Lower lobe of right lung (tissue), 2 donors: Measurements from ENCODE around the gene C10orf62. TPM values are rescaled to one million over a fixed set of nuclear protein-coding genes. Genes with fewer than 3 reads are reported as not detected.
"Not testable (repeated sequence)": the region's sequence is repeated elsewhere in the genome, so short reads cannot be mapped to it uniquely, and the experiment has no call there.

ENCODE experiments used
- ATAC-seq, 2 donors: fragments of 200-7000 bp; cut with Tn5 transposase; one replicate each; pipeline ENCODE4 v1.9.1; 2020 to 2022; ENCODE audit warnings: mild to moderate bottlenecking in 2 of 2, moderate library complexity in 2 of 2
- DNase-seq: peaks from one replicate; pipeline ENCODE4 v3.0.0-alpha.2; 2020
- H3K27ac ChIP-seq: fragments of 200-600 bp; one replicate; pipeline ENCODE4 v1.8.0; 2022
- H3K27me3 ChIP-seq: fragments of 200-600 bp; one replicate; pipeline ENCODE4 v1.8.0; 2022; ENCODE audit warnings: low read depth
- H3K36me3 ChIP-seq: fragments of 200-600 bp; one replicate; pipeline ENCODE4 v1.8.0; 2022; ENCODE audit warnings: mild to moderate bottlenecking
- H3K4me1 ChIP-seq: fragments of 200-600 bp; one replicate; pipeline ENCODE4 v1.8.0; 2022
- H3K4me3 ChIP-seq: fragments of 200-600 bp; one replicate; pipeline ENCODE4 v1.8.0; 2022; ENCODE audit warnings: mild to moderate bottlenecking
- H3K9me3 ChIP-seq: fragments of 200-600 bp; one replicate; pipeline ENCODE4 v1.8.0; 2022
- CTCF ChIP-seq: fragments of 200-600 bp; IDR thresholded peaks from one replicate; pipeline ENCODE4 v1.8.0; 2022; ENCODE audit warnings: antibody characterized with exemption, mild to moderate bottlenecking
- intact Hi-C: fragments of 100-400 bp; cut with DNase I; formaldehyde crosslinking; loops from one replicate; pipeline ENCODE4 v1.11.0; 2022
- total RNA-seq: library from RNA; stranded (reverse); fragmentation: NEBNext Ultra II Directional; extraction: Animal tissue kit (Norgen Biotek cat#: 25700); gene quantifications from one replicate; pipeline ENCODE4 v1.2.1, GENCODE V29; 2021
- donor health status: DM: no; HTN: yes; CAD: no; lungs with severe emphysema.

C10orf62 gene
- total RNA-seq, 1 donor from 2014 or later: not detected

DNA sequence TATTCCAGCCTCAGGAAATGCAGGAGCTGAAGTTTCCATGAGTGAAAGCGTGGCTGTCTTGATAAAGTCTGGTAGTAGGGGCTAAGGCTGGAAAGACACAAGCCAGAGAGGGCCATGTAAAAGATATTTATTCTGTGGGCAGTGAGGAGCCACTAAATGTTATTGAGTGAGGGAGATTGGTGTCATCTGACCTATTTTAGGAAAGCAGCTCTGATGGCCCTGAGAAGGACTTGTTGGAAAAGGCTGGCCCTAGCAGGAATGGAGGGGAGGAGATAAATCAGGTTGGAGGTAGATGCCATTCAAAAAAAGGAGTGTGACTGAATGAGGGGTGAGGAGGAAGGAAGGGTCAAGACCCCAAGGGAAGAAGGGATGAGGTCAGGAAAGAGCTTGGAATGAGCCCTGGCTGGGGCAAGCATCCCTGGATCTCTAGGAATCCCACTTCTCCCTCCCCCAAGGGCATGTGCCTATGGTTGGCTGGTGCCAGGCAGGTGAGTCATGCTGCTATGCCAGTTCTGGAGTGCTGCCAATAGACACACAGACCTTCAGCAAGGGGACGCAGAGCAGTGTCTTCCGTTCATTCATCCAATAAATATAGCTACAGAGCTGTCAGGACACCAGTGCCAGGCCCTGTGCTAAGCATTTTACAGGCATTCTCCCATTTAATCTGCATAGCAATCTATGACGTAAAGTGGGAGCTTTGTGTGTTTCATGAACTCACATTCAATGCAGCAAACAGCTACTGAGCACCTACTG is 15.0 kb upstream of the C10orf62 start:
- TF ChIP-seq CTCF: no peak
- Histone ChIP-seq H3K36me3 (peaks cover 22% of the 10 kb centered on the region), H3K4me3 (no peak overlapping the region), H3K9me3 (no peaks in the 10 kb centered on the region), H3K27ac (peak overlapping the region; percentile 12), H3K27me3 (no peaks in the 10 kb centered on the region), H3K4me1 (peaks cover 9% of the 10 kb centered on the region)
- intact Hi-C loops: no loop called here
- DNase-seq (peak; percentile 75), ATAC-seq (peak; percentile 74 to 78)

- H3K27ac ChIP-seq: peak overlapping the region; percentile 12
- no peak for TF ChIP-seq CTCF
- ATAC-seq (no peak), DNase-seq (no peak)
- H3K9me3 ChIP-seq: no peaks in the 10 kb centered on the region
- peaks cover 9% of the 10 kb centered on the region for H3K4me1 ChIP-seq
- intact Hi-C loops: no loop called here
- peaks cover 16% of the 10 kb centered on the region for H3K36me3 ChIP-seq
- no peaks in the 10 kb centered on the region for H3K27me3 ChIP-seq
- no peak overlapping the region for H3K4me3 ChIP-seq
These were observed 14.3 kb upstream of the C10orf62 start for GRCh38 chr10:97575127-97575668.

DNA sequence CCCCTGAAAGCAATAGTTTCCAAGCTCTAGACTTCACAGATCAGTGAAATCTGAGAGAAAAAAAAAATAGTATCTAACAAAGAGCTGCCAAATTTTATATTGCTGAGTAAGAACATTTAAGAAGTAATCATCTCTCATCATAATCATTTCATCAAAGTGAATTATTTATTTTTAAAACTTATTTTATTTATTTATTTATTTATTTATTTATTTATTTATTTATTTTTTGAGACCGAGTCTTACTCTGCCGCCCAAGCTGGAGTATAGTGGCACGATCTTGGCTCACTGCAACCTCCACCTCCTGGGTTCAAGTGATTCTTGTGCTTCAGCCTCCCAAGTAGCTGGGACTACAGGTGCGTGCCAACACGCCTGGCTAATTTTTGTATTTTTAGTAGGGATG is 13.0 kb upstream of the C10orf62 start:
- H3K4me1 ChIP-seq, DNase-seq, H3K36me3 ChIP-seq, H3K9me3 ChIP-seq, H3K4me3 ChIP-seq, H3K27ac ChIP-seq, intact Hi-C loops, H3K27me3 ChIP-seq, ATAC-seq: not testable (repeated sequence)

- Histone ChIP-seq H3K36me3 (no peaks in the 10 kb centered on the region), H3K27me3 (no peaks in the 10 kb centered on the region), H3K9me3 (no peaks in the 10 kb centered on the region), H3K27ac (no peak overlapping the region), H3K4me1 (peaks cover under 1% of the 10 kb centered on the region), H3K4me3 (no peak overlapping the region)
- no peak for DNase-seq
- no peak for TF ChIP-seq CTCF
- ATAC-seq: no peak
- intact Hi-C loops: no loop called here
These were observed 11.8 kb upstream of the C10orf62 start for GRCh38 chr10:97577701-97578100.

- ATAC-seq (no peak), DNase-seq (no peak)
- no peaks in the 10 kb centered on the region for H3K9me3 ChIP-seq
- no peaks in the 10 kb centered on the region for H3K36me3 ChIP-seq
- H3K27ac ChIP-seq: no peak overlapping the region
- H3K4me1 ChIP-seq: no peaks in the 10 kb centered on the region
- no peak overlapping the region for H3K4me3 ChIP-seq
- intact Hi-C loops: no loop called here
- H3K27me3 ChIP-seq: no peaks in the 10 kb centered on the region
- TF ChIP-seq CTCF: no peak
These were observed 11.2 kb upstream of the C10orf62 start for GRCh38 chr10:97578171-97578844.
